Neural progenitor cell (in vitro differentiated cells): Measurements from ENCODE around the gene PER3.

ENCODE experiments used
- CTCF ChIP-seq: fragments of 200-600 bp; sonication (generic); IDR thresholded peaks from 2 replicates; pipeline ENCODE4 v1.5.1; 2017; ENCODE audit warnings: antibody characterized with exemption, mild to moderate bottlenecking
- EZH2 ChIP-seq: fragments of 200-600 bp; sonication (generic); IDR thresholded peaks from 2 replicates; pipeline ENCODE4 v1.6.1; 2017; ENCODE audit warnings: antibody characterized with exemption, mild to moderate bottlenecking, moderate library complexity

DNA sequence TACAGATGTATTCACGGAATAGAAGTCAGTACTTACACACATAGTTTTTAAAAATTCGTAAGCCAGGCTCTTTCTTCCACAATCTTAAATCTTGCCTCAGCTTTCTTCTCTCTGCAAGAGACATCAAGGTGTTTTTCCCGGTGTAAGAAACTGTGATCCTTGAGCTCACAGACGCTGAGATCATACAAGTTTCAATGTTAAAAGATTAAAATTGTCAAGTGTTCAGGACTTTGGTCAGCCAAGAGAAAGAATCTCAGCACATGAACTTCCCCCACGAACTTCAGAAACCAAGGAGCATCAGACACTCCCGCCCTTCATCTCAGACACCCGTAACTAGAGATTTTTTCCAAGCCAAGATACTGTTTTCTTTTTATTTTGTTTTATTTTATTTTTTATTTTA is 62.6 kb downstream of the PER3 start:
- TF ChIP-seq CTCF (no peak), EZH2 (no peak)
